Fibroblast of peridontal ligament (primary cell): ENCODE data around the gene ST6GALNAC2.
"Not testable (repeated sequence)": the region's sequence is repeated elsewhere in the genome, so short reads cannot be mapped to it uniquely, and the experiment has no call there.

Experiments
- DNase-seq: peaks from one replicate; pipeline ENCODE4 v3.0.0-alpha.2; 2010; ENCODE audit errors: extremely low read depth

Gene ST6GALNAC2

DNA sequence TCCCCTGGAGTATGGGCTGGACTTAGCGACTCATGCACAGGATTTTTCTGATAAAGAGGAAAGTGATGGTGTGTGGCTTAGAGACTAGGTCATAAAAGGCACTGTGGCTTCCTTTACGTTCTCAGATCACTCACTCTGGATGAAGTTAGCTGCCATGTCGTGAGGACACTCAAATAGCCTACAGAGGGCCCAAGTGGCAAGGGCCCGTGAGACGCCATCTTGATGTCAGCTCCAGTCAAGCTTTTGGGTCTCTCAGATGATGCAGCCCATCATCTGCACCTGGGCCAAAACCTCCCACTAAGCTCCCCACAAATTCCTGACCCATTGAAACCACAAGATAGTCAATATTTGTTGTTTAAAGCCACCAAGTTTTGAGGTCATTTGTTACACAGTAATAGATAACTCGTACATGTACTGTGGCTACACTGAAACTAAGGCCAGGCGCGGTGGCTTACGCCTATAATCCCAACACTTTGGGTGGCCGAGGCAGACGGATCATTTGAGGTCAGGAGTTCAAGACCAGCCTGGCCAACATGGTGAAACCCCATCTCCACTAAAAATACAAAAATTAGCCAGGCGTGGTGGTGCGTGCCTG lies 14.7 kb downstream of the ST6GALNAC2 start:
- no peak for DNase-seq

DNA sequence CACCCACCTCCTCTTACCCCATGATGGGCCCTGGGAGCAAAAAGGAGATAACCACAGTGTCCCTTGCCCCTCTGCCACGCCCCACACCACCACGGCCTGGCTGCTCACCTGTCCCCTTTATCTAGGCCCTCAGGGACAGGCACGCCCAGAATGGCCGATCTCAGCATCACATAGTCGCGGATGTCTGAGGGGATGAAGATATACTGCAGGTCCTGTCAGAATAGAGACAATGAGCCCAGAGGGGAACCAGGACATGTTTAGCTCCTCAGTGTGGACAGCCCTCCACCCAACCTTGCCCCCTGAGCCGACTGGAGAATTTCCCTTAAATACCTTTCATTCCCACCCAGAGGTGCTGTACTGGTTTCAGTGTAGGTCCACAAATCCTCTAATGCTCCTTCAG lies 15.2 kb downstream of the ST6GALNAC2 start:
- DNase-seq, result no peak

GRCh38 chr17:76569607-76570279 lies 15.9 kb downstream of the ST6GALNAC2 start:
- no peak for DNase-seq

DNA sequence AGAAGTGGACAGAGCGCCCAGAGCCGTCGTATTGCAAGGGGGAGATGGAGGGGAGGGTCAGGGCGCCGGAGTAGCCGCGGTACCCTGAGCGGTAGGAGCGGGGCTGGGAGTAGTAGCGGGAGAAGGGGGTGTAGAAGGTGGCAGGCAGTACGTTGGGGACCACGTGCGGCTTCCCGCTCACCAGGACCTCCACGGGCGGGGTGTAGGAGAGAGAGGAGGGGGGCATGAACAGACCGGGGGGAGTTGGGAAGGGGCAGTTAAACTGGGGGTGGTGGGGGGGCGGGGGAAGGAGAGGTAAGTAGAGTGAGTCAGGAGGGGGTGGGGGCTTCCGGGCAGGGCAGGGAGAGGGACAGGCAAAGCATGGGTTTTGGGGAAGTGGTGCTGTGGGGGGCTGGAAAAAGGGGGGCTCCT lies 16.8 kb downstream of the ST6GALNAC2 start:
- no peak for DNase-seq

GRCh38 chr17:76567634-76568432 lies 17.8 kb downstream of the ST6GALNAC2 start:
- no peak for DNase-seq

- DNase-seq, result no peak
Observed at GRCh38 chr17:76566988-76567431, 18.6 kb downstream of the ST6GALNAC2 start.

GRCh38 chr17:76566613-76566943 lies 19.1 kb downstream of the ST6GALNAC2 start:
- no peak for DNase-seq

GRCh38 chr17:76565728-76566612 lies 19.7 kb downstream of the ST6GALNAC2 start:
- DNase-seq, result no peak

DNA sequence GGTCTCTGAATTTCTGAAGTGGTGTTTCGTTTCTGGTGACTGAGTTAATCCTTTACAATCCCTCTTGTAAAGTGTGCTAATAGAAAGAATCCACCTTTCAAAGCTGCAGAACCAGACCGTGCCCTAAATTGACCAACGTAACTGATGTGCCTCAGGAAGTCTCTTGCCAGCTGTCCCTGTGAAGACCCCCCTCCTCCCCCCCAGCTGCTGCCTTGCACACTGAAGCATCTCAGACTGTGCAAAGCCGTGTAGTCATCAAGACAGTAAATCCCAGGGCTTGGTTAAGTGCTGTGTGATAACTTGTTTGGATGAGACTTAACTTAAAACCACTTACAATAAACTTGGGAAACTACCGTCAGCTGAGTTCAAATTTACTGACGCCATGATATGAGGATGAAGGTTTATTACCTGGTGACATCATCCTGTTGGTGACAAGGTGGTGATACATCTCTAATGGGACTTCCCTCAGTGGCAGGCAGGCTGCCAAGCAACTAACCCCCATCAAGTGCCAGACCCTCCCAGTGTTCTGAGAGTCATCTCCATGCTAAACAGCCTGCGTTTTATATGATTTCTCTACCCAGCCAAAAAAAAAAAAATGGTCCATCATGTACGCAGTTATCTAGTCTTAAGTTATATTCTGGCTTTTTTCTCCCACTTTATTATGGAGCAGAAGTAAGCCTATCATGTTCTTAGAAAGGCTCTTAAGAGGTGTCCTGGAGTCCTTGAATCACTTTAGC lies 20.5 kb downstream of the ST6GALNAC2 start:
- not testable (repeated sequence) for DNase-seq

GRCh38 chr17:76563359-76563758 lies 22.3 kb downstream of the ST6GALNAC2 start:
- not testable (repeated sequence) for DNase-seq

GRCh38 chr17:76562734-76563148 lies 22.9 kb downstream of the ST6GALNAC2 start:
- peak; percentile 90 for DNase-seq

DNA sequence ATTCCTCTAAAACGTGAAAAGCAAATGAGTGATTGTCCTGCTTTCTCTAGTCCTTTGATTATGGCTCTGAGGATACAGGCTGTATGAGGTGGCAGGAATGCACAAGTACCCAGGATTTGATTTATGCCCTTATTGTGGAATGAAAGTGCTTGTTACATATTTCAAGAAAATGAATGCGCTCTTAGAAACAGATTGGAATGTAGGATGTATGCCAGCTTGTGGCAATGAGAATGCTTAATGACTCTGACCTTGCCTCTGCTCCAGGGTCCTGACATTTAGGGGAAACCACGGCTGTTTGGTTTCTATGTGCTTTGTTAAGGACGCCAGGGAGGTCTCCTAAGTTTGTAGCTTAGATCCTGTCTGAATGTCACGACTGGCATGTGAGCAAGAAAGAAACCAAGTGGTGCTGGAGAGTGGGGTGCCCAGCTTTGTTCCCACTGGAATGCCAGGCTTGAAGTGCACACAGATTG lies 23.8 kb downstream of the ST6GALNAC2 start:
- DNase-seq, result peak; percentile 73

- DNase-seq, result no peak
Observed at GRCh38 chr17:76561332-76561731, 24.3 kb downstream of the ST6GALNAC2 start.

- DNase-seq, result peak; percentile 60
Observed at GRCh38 chr17:76560877-76561221, 24.8 kb downstream of the ST6GALNAC2 start.

DNA sequence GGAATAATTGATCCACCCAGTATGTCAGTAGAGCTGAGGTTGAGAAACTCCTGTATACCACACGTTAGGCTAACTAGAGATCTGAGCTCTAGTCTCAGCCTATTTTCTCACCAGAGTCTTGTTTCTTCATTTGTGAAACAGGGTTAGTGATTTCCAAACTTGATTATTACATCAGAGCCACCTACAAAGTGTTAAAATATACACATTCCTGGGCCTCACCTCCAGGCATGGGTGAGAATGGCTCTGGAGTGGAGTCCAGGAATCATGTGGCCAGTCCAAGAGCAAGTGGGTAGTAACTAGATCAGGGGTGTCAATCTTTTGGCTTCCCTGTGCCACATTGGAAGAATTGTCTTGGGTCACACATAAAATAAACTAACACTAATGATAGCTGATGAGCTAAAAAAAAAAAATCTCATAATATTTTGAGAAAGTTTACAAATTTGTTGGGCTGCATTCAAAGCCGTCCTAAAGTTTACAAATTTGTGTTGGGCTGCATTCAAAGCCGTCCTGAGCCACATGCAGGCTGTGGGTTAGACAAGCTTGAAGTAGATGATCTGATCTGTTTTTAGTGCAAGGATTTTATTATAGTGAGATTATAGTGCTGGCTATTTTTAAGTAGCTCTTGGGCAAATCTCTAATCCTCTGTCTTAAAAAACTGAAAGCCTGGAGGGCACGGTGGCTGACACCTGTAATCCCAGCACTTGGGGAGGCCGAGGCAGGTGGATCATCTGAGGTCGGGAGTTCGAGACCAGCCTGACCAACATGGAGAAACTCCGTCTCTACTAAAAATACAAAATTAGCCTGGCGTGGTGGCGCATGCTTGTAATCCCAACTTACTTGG lies 25.4 kb downstream of the ST6GALNAC2 start:
- DNase-seq, result no peak

DNA sequence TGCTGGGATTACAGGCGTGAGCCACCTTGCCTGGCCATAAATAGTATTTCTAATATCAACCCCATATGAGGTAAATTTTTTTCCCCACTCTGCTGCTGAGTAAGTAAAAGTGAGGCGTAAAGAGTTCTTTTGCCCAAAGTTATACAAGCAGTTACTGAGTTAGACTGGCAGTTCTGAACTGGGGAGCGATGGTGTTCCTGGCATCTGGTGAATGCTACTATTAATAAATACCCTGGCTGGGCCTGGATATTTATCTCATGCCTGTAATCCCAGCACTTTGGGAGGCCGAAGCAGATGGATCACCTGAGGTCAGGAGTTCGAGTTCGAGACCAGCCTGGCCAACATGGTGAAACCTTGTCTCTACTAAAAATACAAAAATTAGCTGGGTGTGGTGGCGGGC lies 26.2 kb downstream of the ST6GALNAC2 start:
- not testable (repeated sequence) for DNase-seq

GRCh38 chr17:76558198-76559095 lies 27.2 kb downstream of the ST6GALNAC2 start:
- DNase-seq, result peak; percentile 54

- DNase-seq, result peak; percentile 98
Observed at GRCh38 chr17:76557368-76558197, 28.1 kb downstream of the ST6GALNAC2 start.
